ENCODE results near the gene STK11.

The STK11 gene

GRCh38 chr19:1205114-1206099 lies at the start of gene STK11:
Gene STK11 (plus strand): TSS chr19:1205778. CDS start chr19:1206914, 1,136 bp downstream.
- peak; percentile 99 for DNase-seq

- DNase-seq = no peak
Observed at GRCh38 chr19:1156305-1156801, 49.2 kb upstream of the STK11 start.

- no peak for DNase-seq
Observed at GRCh38 chr19:1156830-1157615, 48.6 kb upstream of the STK11 start.

- DNase-seq = no peak
Observed at GRCh38 chr19:1157931-1158884, 47.4 kb upstream of the STK11 start.

GRCh38 chr19:1158885-1159448 lies 46.6 kb upstream of the STK11 start:
- no peak for DNase-seq

GRCh38 chr19:1159864-1160595 lies 45.5 kb upstream of the STK11 start:
- DNase-seq = no peak

- no peak for DNase-seq
Observed at GRCh38 chr19:1161716-1162115, 43.9 kb upstream of the STK11 start.

- no peak for DNase-seq
Observed at GRCh38 chr19:1162404-1163282, 42.9 kb upstream of the STK11 start.

- no peak for DNase-seq
Observed at GRCh38 chr19:1163283-1163933, 42.2 kb upstream of the STK11 start.

GRCh38 chr19:1163934-1164683 lies 41.5 kb upstream of the STK11 start:
- no peak for DNase-seq

- DNase-seq = no peak
Observed at GRCh38 chr19:1164684-1165531, 40.7 kb upstream of the STK11 start.

GRCh38 chr19:1166872-1167573 lies 38.6 kb upstream of the STK11 start:
- peak; percentile 53 for DNase-seq

- no peak for DNase-seq
Observed at GRCh38 chr19:1167687-1168571, 37.6 kb upstream of the STK11 start.

GRCh38 chr19:1168572-1169410 lies 36.8 kb upstream of the STK11 start:
- DNase-seq = peak; percentile 94

GRCh38 chr19:1169411-1169791 lies 36.2 kb upstream of the STK11 start:
- DNase-seq = no peak
